Fibroblast of the aortic adventitia (primary cell): ENCODE results near the gene TNFSF11. TPM values are rescaled to one million over a fixed set of nuclear protein-coding genes. Genes with fewer than 3 reads are reported as not detected.

Experiments used
- DNase-seq: peaks from one replicate; pipeline ENCODE4 v3.0.0-alpha.2; 2010; ENCODE audit warnings: low read depth
- H3K4me3 ChIP-seq: 2 replicates; pipeline ENCODE4 v1.5.1; 2011; ENCODE audit warnings: low read depth, mild to moderate bottlenecking, control low read depth, low read length, moderate library complexity
- CTCF ChIP-seq: IDR thresholded peaks from 2 replicates; pipeline ENCODE4 v1.5.1; 2011; ENCODE audit warnings: mild to moderate bottlenecking, low read length, control low read depth, inconsistent platforms; ENCODE audit not compliant: insufficient read depth
- total RNA-seq: library from RNA; depleted of rRNA; stranded (reverse); fragments of >200 nt; gene quantifications from 2 replicates; pipeline ENCODE4 v1.2.3, GENCODE V29; 2012; ENCODE audit warnings: low replicate concordance

TNFSF11 gene
- total RNA-seq, 1 donor, result 5.2 TPM

GRCh38 chr13:42595253-42595571, 21.3 kb downstream of the TNFSF11 start:
- no peak for DNase-seq
- no peak overlapping the region for H3K4me3 ChIP-seq
- TF ChIP-seq CTCF, result no peak

GRCh38 chr13:42597505-42597904, 23.6 kb downstream of the TNFSF11 start:
- H3K4me3 ChIP-seq, result no peak overlapping the region
- DNase-seq, result no peak
- no peak for TF ChIP-seq CTCF

GRCh38 chr13:42600943-42601342, 27.0 kb downstream of the TNFSF11 start:
- TF ChIP-seq CTCF, result no peak
- no peak overlapping the region for H3K4me3 ChIP-seq
- peak; percentile 12 for DNase-seq

- peak; percentile 28 for DNase-seq
- TF ChIP-seq CTCF, result no peak
- H3K4me3 ChIP-seq, result no peak overlapping the region
These were observed 29.0 kb downstream of the TNFSF11 start for GRCh38 chr13:42602906-42603305.

GRCh38 chr13:42603571-42603970, 29.6 kb downstream of the TNFSF11 start:
- no peak for DNase-seq
- no peak overlapping the region for H3K4me3 ChIP-seq
- no peak for TF ChIP-seq CTCF

- DNase-seq, result no peak
- H3K4me3 ChIP-seq, result no peak overlapping the region
- no peak for TF ChIP-seq CTCF
These were observed 33.6 kb downstream of the TNFSF11 start for GRCh38 chr13:42607546-42607945.

- DNase-seq, result no peak
- TF ChIP-seq CTCF, result no peak
- no peak overlapping the region for H3K4me3 ChIP-seq
These were observed 36.7 kb downstream of the TNFSF11 start for GRCh38 chr13:42610649-42611048.
